ENCODE results near the gene TXNDC12.
A peak's percentile ranks its signal among the peaks of the same experiment; 100 is the strongest.

Gene TXNDC12

DNA sequence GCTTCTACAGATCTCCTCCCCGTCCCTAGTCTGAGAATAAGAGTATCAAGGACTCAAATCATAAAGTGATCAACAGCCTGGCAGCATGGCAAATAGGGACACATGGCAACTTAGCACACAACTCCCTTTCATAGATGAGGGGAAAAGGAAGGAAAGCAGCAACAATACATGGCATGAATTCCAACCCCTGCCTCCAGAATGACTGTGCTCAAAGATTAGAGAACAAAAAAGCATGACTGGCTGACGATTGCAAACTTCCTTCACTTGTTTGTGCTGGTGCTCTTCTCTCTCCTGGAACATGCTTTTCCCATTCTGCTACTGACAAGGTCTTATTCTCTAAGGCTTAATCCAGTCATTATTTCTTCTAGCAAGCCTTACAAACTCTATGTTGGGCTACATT, 32.9 kb downstream of the TXNDC12 start:
- TF ChIP-seq, protein P1, sequence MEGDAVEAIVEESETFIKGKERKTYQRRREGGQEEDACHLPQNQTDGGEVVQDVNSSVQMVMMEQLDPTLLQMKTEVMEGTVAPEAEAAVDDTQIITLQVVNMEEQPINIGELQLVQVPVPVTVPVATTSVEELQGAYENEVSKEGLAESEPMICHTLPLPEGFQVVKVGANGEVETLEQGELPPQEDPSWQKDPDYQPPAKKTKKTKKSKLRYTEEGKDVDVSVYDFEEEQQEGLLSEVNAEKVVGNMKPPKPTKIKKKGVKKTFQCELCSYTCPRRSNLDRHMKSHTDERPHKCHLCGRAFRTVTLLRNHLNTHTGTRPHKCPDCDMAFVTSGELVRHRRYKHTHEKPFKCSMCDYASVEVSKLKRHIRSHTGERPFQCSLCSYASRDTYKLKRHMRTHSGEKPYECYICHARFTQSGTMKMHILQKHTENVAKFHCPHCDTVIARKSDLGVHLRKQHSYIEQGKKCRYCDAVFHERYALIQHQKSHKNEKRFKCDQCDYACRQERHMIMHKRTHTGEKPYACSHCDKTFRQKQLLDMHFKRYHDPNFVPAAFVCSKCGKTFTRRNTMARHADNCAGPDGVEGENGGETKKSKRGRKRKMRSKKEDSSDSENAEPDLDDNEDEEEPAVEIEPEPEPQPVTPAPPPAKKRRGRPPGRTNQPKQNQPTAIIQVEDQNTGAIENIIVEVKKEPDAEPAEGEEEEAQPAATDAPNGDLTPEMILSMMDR (IDR thresholded peaks at IDR 0.05) = no peak

DNA sequence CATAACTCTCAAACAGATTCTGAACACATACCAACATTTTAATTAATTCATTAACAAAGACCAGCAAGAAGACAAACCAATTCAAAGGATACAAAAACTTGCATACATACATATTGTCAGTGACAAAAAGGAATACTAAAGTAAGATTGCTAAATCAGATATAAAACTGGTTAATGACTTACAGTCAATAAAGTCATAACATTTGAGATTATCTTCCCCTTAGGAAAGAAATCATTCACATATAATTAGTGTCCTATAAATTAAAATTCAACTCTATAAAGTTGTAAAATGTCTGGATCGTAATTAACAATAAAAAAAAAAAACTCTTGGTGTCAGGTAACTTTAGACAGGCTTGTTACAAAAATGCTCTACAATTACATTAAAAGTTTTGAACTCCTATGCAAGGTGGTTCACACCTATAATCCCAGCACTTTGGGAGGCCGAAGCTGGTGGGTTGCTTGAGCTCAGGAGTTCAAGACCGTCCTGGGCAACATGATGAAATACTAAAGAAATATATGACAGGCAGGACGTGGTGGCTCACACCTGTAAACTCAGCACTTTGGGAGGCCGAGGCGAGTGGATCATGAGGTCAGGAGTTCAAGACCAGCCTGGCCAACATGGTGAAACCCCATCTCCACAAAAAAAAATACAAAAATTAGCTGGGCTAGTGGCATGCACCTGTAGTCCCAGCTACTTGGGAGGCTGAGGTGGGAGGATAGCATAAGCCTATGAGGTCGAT, 46.8 kb downstream of the TXNDC12 start:
- TF ChIP-seq, protein P1 (IDR thresholded peaks at IDR 0.05) = no peak

DNA sequence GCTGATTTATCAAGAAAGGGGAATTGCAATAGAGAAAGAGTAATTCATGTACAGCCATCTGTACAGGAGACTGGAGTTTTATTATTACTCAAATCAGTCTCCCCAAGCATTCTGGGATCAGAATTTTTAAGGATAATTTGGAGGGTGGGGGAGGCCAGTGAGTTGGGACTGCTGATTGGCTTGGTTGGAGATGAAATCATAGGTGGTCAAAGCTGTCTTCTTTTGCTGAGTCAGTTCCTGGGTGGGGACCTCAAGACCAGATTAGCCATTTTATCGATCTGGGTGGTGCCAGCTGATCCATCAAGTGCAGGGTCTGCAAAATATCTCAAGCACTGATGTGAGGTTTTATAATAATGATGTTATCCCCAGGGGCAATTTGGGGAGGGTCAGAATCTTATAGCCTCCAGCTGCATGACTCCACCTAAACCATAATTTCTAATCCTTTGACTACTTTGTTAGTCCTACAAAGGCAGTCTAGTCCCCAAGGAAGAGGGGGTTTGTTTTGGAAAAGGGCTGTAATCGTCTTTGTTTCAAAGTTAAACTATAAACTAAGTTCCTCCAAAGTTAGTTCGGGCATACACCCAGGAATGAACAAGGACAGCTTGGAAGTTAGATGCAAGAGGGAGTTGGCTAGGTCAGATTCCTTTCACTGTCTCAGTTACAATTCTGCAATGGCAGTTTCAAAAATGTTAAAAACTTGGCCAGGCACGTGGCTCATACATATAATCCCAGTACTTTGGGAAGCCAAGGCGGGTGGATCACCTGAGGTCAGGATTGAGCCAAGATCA, 47.6 kb downstream of the TXNDC12 start:
- TF ChIP-seq, protein P1 (IDR thresholded peaks at IDR 0.05) = no peak

DNA sequence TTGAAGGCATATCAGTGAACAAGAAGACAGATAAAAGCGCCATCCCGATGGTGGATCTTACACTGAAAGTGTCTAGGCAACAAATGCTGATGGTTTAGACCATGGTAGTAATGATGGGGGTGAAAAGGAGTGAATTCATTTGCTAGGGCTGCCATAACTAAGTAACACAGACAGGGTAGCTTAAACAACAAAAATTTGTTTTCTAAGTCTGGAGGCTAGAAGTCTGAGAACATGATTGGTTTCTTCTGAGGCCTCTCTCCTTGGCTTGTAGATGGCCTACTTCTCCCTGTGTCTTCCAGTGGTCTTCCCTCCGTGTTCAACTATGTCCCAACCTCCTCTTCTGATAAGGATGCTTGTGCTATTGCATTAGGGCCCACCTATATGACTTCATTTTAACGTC, 51.1 kb downstream of the TXNDC12 start:
- TF ChIP-seq, protein P1 (IDR thresholded peaks at IDR 0.05) = no peak

DNA sequence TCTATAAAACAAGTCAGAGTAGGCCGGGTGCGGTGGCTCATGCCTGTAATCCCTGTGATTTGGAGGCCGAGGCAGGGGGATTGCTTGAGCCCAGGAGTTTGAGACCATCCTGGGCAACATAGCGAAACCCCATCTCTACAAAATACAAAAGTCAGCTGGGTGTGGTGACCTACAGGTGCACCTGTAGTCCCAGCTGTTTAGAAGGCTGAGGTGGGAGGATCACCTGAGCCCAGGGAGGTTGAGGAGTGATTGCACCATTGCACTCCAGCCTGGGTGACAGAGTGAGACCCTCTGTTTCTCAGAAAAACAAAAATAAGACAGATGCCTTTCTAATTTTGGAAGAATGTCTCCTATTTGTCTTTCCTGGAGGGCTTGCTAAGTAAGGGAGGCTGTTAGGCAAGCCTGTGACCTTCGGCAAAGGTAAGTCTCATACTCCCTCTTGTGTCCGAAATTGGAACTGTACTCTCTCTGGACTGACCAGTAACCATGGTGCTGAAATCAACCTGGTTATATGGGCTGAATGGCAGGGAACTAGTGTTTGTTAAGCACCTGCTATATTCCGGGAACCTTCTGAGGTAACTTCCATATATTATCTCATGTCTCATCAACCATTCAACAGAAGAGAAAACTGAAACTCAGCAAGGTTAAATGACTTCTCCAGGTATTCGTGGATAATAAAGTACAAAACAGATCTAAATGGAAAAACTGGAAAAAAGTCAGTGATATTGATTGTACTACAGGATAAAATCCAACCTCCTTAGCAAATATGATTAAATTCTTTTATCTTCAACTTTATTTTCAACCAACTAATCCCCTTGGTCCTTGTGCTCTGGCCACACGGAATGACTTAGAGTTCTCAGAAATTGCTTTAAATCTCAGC, 52.7 kb downstream of the TXNDC12 start:
- TF ChIP-seq, protein P1 (IDR thresholded peaks at IDR 0.05) = peak; percentile 89

DNA sequence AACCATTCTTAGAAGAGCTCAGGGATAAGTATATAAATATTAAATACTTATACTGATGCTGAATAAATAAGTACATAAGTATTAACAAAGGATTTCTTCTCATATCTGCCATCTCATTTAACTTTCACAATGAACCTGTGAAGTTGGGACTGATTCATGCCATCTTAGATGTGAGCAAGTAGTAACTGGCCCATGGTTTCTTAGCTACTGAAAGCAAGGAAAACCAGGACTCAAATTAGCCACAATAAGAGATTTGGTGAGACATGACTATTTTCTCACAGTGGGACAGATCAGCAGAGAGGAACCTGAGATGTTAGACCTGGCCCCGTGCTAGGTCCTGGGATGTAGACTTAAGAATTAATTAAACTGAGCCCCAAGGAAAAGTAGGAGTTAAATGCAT, 56.3 kb downstream of the TXNDC12 start:
- TF ChIP-seq, protein P1 (IDR thresholded peaks at IDR 0.05) = no peak

DNA sequence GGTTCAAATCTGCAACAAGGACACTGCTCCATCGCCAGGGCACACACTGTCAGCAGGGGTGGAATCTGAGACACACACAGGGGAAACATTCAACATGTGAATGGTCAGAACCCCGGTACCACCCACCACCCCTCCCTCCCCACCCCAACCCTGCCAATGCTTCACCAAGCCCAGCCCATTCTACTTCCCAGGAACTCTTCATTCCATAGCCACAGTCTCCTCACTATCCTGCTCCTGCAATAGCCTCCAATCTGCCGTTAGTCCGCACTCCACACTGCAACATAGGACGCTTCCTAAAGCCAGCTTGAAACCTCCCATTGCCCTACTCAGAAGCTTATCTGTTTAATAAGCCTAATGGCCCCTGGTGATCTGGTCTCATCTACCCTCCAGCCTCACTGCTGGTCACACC, 57.0 kb downstream of the TXNDC12 start:
- TF ChIP-seq, protein P1 (IDR thresholded peaks at IDR 0.05) = no peak
